ENCODE data around the gene CAPN11.
A peak's percentile ranks its signal among the peaks of the same experiment; 100 is the strongest.
"Not testable (repeated sequence)": the region's sequence is repeated elsewhere in the genome, so short reads cannot be mapped to it uniquely, and the experiment has no call there.

CAPN11 gene

GRCh38 chr6:44131892-44132291, 26.7 kb upstream of the CAPN11 start:
- DNase-seq (ENCODE audit: low read depth), result no peak

- DNase-seq (ENCODE audit: low read depth), result no peak
Observed at GRCh38 chr6:44132476-44132875, 26.1 kb upstream of the CAPN11 start.

GRCh38 chr6:44133003-44133931, 25.4 kb upstream of the CAPN11 start:
- no peak for DNase-seq (ENCODE audit: low read depth)

- DNase-seq (ENCODE audit: low read depth), result no peak
Observed at GRCh38 chr6:44133981-44134711, 24.5 kb upstream of the CAPN11 start.

- no peak for DNase-seq (ENCODE audit: low read depth)
Observed at GRCh38 chr6:44135173-44135758, 23.4 kb upstream of the CAPN11 start.

- DNase-seq (ENCODE audit: low read depth), result no peak
Observed at GRCh38 chr6:44135875-44136274, 22.7 kb upstream of the CAPN11 start.

- DNase-seq (ENCODE audit: low read depth), result no peak
Observed at GRCh38 chr6:44138717-44139350, 19.8 kb upstream of the CAPN11 start.

- DNase-seq (ENCODE audit: low read depth), result no peak
Observed at GRCh38 chr6:44139351-44139743, 19.3 kb upstream of the CAPN11 start.

GRCh38 chr6:44142835-44143234, 15.8 kb upstream of the CAPN11 start:
- DNase-seq (ENCODE audit: low read depth), result no peak

GRCh38 chr6:44143731-44144130, 14.9 kb upstream of the CAPN11 start:
- no peak for DNase-seq (ENCODE audit: low read depth)

GRCh38 chr6:44144536-44144935, 14.1 kb upstream of the CAPN11 start:
- DNase-seq (ENCODE audit: low read depth), result not testable (repeated sequence)

- DNase-seq (ENCODE audit: low read depth), result no peak
Observed at GRCh38 chr6:44145839-44146238, 12.8 kb upstream of the CAPN11 start.

- DNase-seq (ENCODE audit: low read depth), result no peak
Observed at GRCh38 chr6:44146685-44147084, 11.9 kb upstream of the CAPN11 start.

GRCh38 chr6:44147256-44147655, 11.4 kb upstream of the CAPN11 start:
- DNase-seq (ENCODE audit: low read depth), result no peak

- DNase-seq (ENCODE audit: low read depth), result no peak
Observed at GRCh38 chr6:44148306-44148705, 10.3 kb upstream of the CAPN11 start.

GRCh38 chr6:44149369-44150012, 9.1 kb upstream of the CAPN11 start:
- DNase-seq (ENCODE audit: low read depth), result no peak

- no peak for DNase-seq (ENCODE audit: low read depth)
Observed at GRCh38 chr6:44150317-44150917, 8.2 kb upstream of the CAPN11 start.

GRCh38 chr6:44151348-44152108, 7.1 kb upstream of the CAPN11 start:
- DNase-seq (ENCODE audit: low read depth), result peak; percentile 53

- DNase-seq (ENCODE audit: low read depth), result no peak
Observed at GRCh38 chr6:44152109-44152461, 6.5 kb upstream of the CAPN11 start.

- no peak for DNase-seq (ENCODE audit: low read depth)
Observed at GRCh38 chr6:44152533-44152932, 6.1 kb upstream of the CAPN11 start.

GRCh38 chr6:44154067-44154466, 4.6 kb upstream of the CAPN11 start:
- no peak for DNase-seq (ENCODE audit: low read depth)
